HCT116 (cell line): ENCODE data around the gene ARNT2. TPM values are rescaled to one million over a fixed set of nuclear protein-coding genes. Genes with fewer than 3 reads are reported as not detected.
A peak's percentile ranks its signal among the peaks of the same experiment; 100 is the strongest.

Experiments used
- ATAC-seq: fragments of 200-7000 bp; cut with Tn5 transposase; 2 replicates; pipeline ENCODE4 v1.9.1; 2020; ENCODE audit warnings: mild to moderate bottlenecking, moderate library complexity
- BruUV-seq: library from RNA; stranded (reverse); fragments of 400-500 nt; replicated peaks from 2 replicates; lab custom pipeline; 2021; lab: Mats Ljungman, UMichigan
- CTCF ChIA-PET: fragments of 300-600 bp; sonication (Branson Sonifier 250); formaldehyde crosslinking; loops from one replicate; lab custom pipeline; 2021; ENCODE audit warnings: antibody characterized with exemption; lab: Charles Lee
- POLR2A ChIA-PET: fragments of 300-600, 350-600 bp; sonication (Branson Sonifier 250); formaldehyde crosslinking; loops from one replicate; lab custom pipeline; 2021; ENCODE audit warnings: antibody characterized with exemption; lab: Charles Lee
- RAD21 ChIA-PET, 2 experiments: fragments of 300-600 bp; sonication (Branson Sonifier 250); formaldehyde crosslinking; loops; one replicate each; lab custom pipeline; 2023; ENCODE audit warnings: low total read pairs in 2 of 2; ENCODE audit not compliant: uncharacterized antibody in 2 of 2, unreplicated experiment in 2 of 2, low non-redundant PET in 1 of 2; lab: Charles Lee
- DNase-seq: peaks from one replicate; pipeline ENCODE4 v3.0.0-alpha.2; 2010; ENCODE audit warnings: low read depth, low spot score
- H2AFZ ChIP-seq: fragments of 200-600 bp; shearing (Covaris generic), sonication (generic); 2 replicates; pipeline ENCODE4 v1.6.1; 2017; ENCODE audit warnings: low read depth, mixed run types, mixed read lengths, antibody characterized with exemption, low read length; ENCODE audit not compliant: poor library complexity, severe bottlenecking
- H3K27ac ChIP-seq: 2 replicates; pipeline ENCODE4 v1.5.1; 2012; ENCODE audit warnings: low read depth, low read length
- H3K27me3 ChIP-seq: fragments of 200-600 bp; sonication (generic); 2 replicates; pipeline ENCODE4 v1.6.1; 2016; ENCODE audit warnings: mixed run types, low read length, mixed read lengths; ENCODE audit not compliant: insufficient read depth
- H3K36me3 ChIP-seq, 2 experiments: fragments of 200-500 bp in 1 of 2; fragments of 200-600 bp in 1 of 2; sonication (Bioruptor generic) in 1 of 2; sonication (generic) in 1 of 2; 2 replicates each; pipeline versions ENCODE4 v1.5.1 to v1.6.1; 2014 to 2016; ENCODE audit warnings: low read length in 2 of 2, inconsistent platforms in 1 of 2, mixed read lengths in 1 of 2, mixed run types in 1 of 2; ENCODE audit not compliant: insufficient read depth in 2 of 2, control insufficient read depth in 1 of 2
- H3K4me1 ChIP-seq, 2 experiments: fragments of 200-600 bp in 1 of 2; sonication (generic) in 1 of 2; 2 replicates each; pipeline versions ENCODE4 v1.5.1 to v1.6.1; 2012 to 2017; ENCODE audit warnings: low read length in 2 of 2, inconsistent platforms in 1 of 2, mild to moderate bottlenecking in 1 of 2, mixed read lengths in 1 of 2, mixed run types in 1 of 2, moderate library complexity in 1 of 2; ENCODE audit not compliant: insufficient read depth in 2 of 2, control insufficient read depth in 1 of 2
- H3K4me2 ChIP-seq: fragments of 200-600 bp; sonication (generic); 2 replicates; pipeline ENCODE4 v1.6.1; 2017; ENCODE audit warnings: mixed run types, low read length, mixed read lengths
- H3K4me3 ChIP-seq, 2 experiments: fragments of 200-600 bp in 1 of 2; sonication (generic) in 1 of 2; replicated peaks in 1 of 2; 2 replicates each; pipeline ENCODE4 v1.5.1; 2011 to 2016; ENCODE audit warnings: low read length in 2 of 2, control low read depth in 1 of 2, low read depth in 1 of 2, mild to moderate bottlenecking in 1 of 2, mixed read lengths in 1 of 2, mixed run types in 1 of 2
- H3K79me2 ChIP-seq: fragments of 200-600 bp; sonication (generic); 2 replicates; pipeline ENCODE4 v1.6.1; 2017; ENCODE audit warnings: mild to moderate bottlenecking, mixed run types, low read length, moderate library complexity, mixed read lengths; ENCODE audit not compliant: insufficient read depth
- H3K9ac ChIP-seq: fragments of 200-600 bp; sonication (generic); 2 replicates; pipeline ENCODE4 v1.6.1; 2016; ENCODE audit warnings: low read length, mixed read lengths
- H3K9me2 ChIP-seq: fragments of 200-600 bp; sonication (generic), shearing (Covaris generic); 2 replicates; pipeline ENCODE4 v1.6.1; 2017; ENCODE audit warnings: mixed run types, mild to moderate bottlenecking, moderate library complexity; ENCODE audit not compliant: insufficient read depth
- H3K9me3 ChIP-seq, 2 experiments: fragments of 200-500 bp in 1 of 2; fragments of 200-600 bp in 1 of 2; sonication (Bioruptor generic) in 1 of 2; sonication (generic) in 1 of 2; 2 replicates each; pipeline ENCODE4 v1.6.1; 2014 to 2017; ENCODE audit warnings: low read length in 2 of 2, mixed read lengths in 2 of 2, inconsistent platforms in 1 of 2, low read depth in 1 of 2, mild to moderate bottlenecking in 1 of 2, mixed run types in 1 of 2, moderate library complexity in 1 of 2; ENCODE audit not compliant: control insufficient read depth in 1 of 2, insufficient read depth in 1 of 2
- H4K20me1 ChIP-seq: fragments of 200-600 bp; sonication (generic), shearing (Covaris generic); 2 replicates; pipeline ENCODE4 v1.6.1; 2017; ENCODE audit warnings: mixed run types, mild to moderate bottlenecking, moderate library complexity; ENCODE audit not compliant: insufficient read depth
- CBX3 ChIP-seq: IDR thresholded peaks from 2 replicates; pipeline ENCODE4 v1.6.1; 2012; ENCODE audit warnings: low read depth
- EZH2phosphoT487 ChIP-seq: fragments of 200-600 bp; IDR thresholded peaks from 2 replicates; pipeline ENCODE4 v1.6.1; 2018; ENCODE audit warnings: antibody characterized with exemption, borderline replicate concordance
- FOSL1 ChIP-seq: IDR thresholded peaks from 2 replicates; pipeline ENCODE4 v1.6.1; 2012; ENCODE audit warnings: low read depth
- RAD21 ChIP-seq: IDR thresholded peaks from 2 replicates; pipeline ENCODE4 v1.6.1; 2012; ENCODE audit warnings: low read depth, mild to moderate bottlenecking
- SIN3A ChIP-seq: IDR thresholded peaks from 2 replicates; pipeline ENCODE4 v1.6.1; 2012; ENCODE audit warnings: low read depth
- SP1 ChIP-seq: IDR thresholded peaks from 2 replicates; pipeline ENCODE4 v1.6.1; 2012; ENCODE audit warnings: low read depth
- ZFX ChIP-seq: fragments of 450-650 bp; IDR thresholded peaks from 2 replicates; pipeline ENCODE4 v1.6.1; 2017
- ZNF274 ChIP-seq: fragments of 200-500 bp; sonication (Bioruptor generic); IDR thresholded peaks from 2 replicates; pipeline ENCODE4 v1.6.1; 2014; ENCODE audit warnings: mild to moderate bottlenecking, low read depth, low read length, inconsistent platforms
- intact Hi-C: fragments of 100-400 bp; cut with micrococcal nuclease; formaldehyde crosslinking; loops from 2 replicates; pipeline ENCODE4 v1.10.0; 2022
- total RNA-seq: library from RNA; stranded (reverse); gene quantifications from one replicate; pipeline ENCODE4 v1.2.1, GENCODE V29; 2021; ENCODE audit not compliant: unreplicated experiment
- TF ChIP-seq, protein P1 (sequence below): IDR thresholded peaks from 2 replicates; pipeline ENCODE4 v1.6.1; 2011; ENCODE audit warnings: mild to moderate bottlenecking, low read length, moderate library complexity; ENCODE audit not compliant: insufficient replicate concordance; ENCODE audit errors: extremely low read depth
- TF ChIP-seq, protein P2 (sequence below), 3 experiments: fragments of 200-600 bp in 1 of 3; sonication (generic) in 1 of 3; IDR thresholded peaks in 2 of 3; conservative IDR thresholded peaks in 1 of 3; 2 replicates each; pipeline ENCODE4 v1.5.1; 2012 to 2017; ENCODE audit warnings: low read depth in 2 of 3, low read length in 2 of 3, antibody characterized with exemption in 1 of 3, borderline replicate concordance in 1 of 3, control low read depth in 1 of 3, mild to moderate bottlenecking in 1 of 3, mixed read lengths in 1 of 3, mixed run types in 1 of 3, moderate library complexity in 1 of 3; ENCODE audit not compliant: insufficient read depth in 1 of 3

ARNT2 gene
- total RNA-seq, 1 experiment from 2014 or later = 3.0 TPM

DNA sequence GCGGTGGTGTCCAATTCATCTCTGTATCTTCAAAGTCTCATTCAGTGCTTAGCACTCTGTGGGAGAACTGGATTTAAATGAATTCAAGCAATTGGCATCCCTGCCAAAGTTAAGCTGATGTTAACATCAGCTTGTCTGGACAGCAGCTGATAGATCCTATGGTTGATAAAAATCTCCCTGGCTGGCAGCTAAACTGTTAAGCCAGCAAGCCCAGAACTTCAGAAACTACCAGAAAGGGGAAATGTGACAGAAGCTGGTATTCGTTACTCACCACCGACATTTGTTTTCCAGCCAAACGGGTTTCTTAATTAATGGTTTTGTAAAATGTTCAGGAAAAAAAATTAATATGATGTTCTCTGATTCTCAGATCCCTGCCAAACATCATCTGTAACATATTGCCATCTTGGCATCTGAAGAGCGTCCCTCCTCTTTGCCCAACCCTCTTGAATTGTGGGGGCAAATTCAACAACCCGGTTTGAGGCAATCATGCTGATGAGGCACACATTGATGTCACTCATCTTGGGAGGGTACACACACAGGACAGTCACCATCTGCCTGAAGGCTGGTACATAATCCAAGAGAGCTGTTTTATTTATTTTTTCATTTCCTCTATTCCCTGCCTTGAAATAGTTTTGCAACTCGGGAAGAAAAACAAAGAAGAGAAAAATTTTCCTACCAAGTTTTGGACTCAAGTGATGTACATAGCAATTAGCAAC, 214.7 kb downstream of the ARNT2 start (continued):
- TF ChIP-seq ZNF274 = no peak
- no peak for TF ChIP-seq EZH2phosphoT487
- no peak for TF ChIP-seq SP1
- TF ChIP-seq ZFX = no peak
- no peak for TF ChIP-seq FOSL1
- TF ChIP-seq, protein P1, sequence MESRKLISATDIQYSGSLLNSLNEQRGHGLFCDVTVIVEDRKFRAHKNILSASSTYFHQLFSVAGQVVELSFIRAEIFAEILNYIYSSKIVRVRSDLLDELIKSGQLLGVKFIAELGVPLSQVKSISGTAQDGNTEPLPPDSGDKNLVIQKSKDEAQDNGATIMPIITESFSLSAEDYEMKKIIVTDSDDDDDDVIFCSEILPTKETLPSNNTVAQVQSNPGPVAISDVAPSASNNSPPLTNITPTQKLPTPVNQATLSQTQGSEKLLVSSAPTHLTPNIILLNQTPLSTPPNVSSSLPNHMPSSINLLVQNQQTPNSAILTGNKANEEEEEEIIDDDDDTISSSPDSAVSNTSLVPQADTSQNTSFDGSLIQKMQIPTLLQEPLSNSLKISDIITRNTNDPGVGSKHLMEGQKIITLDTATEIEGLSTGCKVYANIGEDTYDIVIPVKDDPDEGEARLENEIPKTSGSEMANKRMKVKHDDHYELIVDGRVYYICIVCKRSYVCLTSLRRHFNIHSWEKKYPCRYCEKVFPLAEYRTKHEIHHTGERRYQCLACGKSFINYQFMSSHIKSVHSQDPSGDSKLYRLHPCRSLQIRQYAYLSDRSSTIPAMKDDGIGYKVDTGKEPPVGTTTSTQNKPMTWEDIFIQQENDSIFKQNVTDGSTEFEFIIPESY = no peak
- TF ChIP-seq SIN3A = no peak
- TF ChIP-seq, all 23 proteins: peak for 0

DNA sequence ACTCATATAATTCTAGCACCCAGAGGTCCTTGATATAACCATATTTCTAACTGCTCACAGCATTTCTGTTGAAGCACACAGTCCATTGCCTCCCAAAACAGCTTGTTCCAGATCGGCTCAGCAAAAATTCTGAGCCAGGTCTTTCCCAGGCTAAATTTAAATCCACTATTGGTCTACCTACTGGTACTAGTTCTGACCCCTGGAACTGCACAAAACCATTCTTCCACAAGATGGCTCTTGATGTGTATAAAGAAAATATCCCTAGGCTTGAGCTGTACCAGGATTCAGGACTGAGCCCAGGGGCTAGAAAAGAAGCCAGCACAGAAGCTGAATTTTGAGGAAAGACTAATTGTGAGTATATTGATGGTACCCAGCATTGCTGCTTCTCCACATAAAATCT, 215.5 kb downstream of the ARNT2 start:
- RAD21 ChIA-PET = interaction anchor here in 1 of 2 experiments (0.6 to 1.2 kb wide), 2 partner anchors 157 to 160 kb away, joined by 3 to 6 read pairs; partner anchors contain the start of gene CEMIP
- H2AFZ ChIP-seq = no peak overlapping the region
- H3K9ac ChIP-seq = no peak overlapping the region
- H3K4me2 ChIP-seq = no peak overlapping the region
- DNase-seq (no peak), ATAC-seq (peak; percentile 73)
- H3K36me3 ChIP-seq = no peaks in the 10 kb centered on the region
- intact Hi-C loops = no loop called here
- H3K79me2 ChIP-seq = no peaks in the 10 kb centered on the region
- CTCF ChIA-PET = interaction anchor here (1.8 to 2.3 kb wide), 2 partner anchors 52 to 156 kb away, joined by 6 to 16 read pairs; no protein-coding TSS in a partner anchor
- H3K9me2 ChIP-seq = no peaks in the 10 kb centered on the region
- peaks cover 0 to 7% of the 10 kb centered on the region in 2 experiments; a peak in 1 of 4 replicates for H3K4me1 ChIP-seq
- no TSS peak for BruUV-seq
- POLR2A ChIA-PET = no interaction called here
- H3K9me3 ChIP-seq = no peaks in the 10 kb centered on the region
- H3K4me3 ChIP-seq = no peak overlapping the region
- no peaks in the 10 kb centered on the region for H4K20me1 ChIP-seq
- H3K27me3 ChIP-seq = no peaks in the 10 kb centered on the region
- peak; percentile 47 for TF ChIP-seq RAD21
- TF ChIP-seq SIN3A = no peak
- TF ChIP-seq, protein P2, sequence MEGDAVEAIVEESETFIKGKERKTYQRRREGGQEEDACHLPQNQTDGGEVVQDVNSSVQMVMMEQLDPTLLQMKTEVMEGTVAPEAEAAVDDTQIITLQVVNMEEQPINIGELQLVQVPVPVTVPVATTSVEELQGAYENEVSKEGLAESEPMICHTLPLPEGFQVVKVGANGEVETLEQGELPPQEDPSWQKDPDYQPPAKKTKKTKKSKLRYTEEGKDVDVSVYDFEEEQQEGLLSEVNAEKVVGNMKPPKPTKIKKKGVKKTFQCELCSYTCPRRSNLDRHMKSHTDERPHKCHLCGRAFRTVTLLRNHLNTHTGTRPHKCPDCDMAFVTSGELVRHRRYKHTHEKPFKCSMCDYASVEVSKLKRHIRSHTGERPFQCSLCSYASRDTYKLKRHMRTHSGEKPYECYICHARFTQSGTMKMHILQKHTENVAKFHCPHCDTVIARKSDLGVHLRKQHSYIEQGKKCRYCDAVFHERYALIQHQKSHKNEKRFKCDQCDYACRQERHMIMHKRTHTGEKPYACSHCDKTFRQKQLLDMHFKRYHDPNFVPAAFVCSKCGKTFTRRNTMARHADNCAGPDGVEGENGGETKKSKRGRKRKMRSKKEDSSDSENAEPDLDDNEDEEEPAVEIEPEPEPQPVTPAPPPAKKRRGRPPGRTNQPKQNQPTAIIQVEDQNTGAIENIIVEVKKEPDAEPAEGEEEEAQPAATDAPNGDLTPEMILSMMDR (IDR thresholded peaks at IDR 0.05 in 2 of 3, conservative IDR thresholded peaks at IDR 0.05 in 1 of 3; ENCODE audit: borderline replicate concordance in 1 of 3, insufficient read depth in 1 of 3, low read depth in 2 of 3, low read length in 2 of 3) = peak in 2 of 3 experiments; percentile 10 to 24; a peak in 2 of 6 replicates
- no peak for TF ChIP-seq CBX3
- H3K27ac ChIP-seq = no peak overlapping the region
